Dermis microvascular lymphatic vessel endothelial cell (primary cell): ENCODE measurements around the gene CCNJL. TPM values are rescaled to one million over a fixed set of nuclear protein-coding genes. Genes with fewer than 3 reads are reported as not detected.
"Not testable (repeated sequence)": the region's sequence is repeated elsewhere in the genome, so short reads cannot be mapped to it uniquely, and the experiment has no call there.

Source experiments
- DNase-seq, 2 donors: peaks; one replicate each; pipeline versions ENCODE4 v3.0.0 to v3.0.0-alpha.2; 2010; ENCODE audit warnings: low read depth in 2 of 2
- total RNA-seq: library from RNA; depleted of rRNA; stranded (reverse); fragments of >200 nt; gene quantifications from 2 replicates; pipeline ENCODE4 v1.2.1, GENCODE V29; 2014

CCNJL gene, protein sequence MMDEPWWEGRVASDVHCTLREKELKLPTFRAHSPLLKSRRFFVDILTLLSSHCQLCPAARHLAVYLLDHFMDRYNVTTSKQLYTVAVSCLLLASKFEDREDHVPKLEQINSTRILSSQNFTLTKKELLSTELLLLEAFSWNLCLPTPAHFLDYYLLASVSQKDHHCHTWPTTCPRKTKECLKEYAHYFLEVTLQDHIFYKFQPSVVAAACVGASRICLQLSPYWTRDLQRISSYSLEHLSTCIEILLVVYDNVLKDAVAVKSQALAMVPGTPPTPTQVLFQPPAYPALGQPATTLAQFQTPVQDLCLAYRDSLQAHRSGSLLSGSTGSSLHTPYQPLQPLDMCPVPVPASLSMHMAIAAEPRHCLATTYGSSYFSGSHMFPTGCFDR
- total RNA-seq = 4.0 and 8.5 TPM in 2 replicates

DNA sequence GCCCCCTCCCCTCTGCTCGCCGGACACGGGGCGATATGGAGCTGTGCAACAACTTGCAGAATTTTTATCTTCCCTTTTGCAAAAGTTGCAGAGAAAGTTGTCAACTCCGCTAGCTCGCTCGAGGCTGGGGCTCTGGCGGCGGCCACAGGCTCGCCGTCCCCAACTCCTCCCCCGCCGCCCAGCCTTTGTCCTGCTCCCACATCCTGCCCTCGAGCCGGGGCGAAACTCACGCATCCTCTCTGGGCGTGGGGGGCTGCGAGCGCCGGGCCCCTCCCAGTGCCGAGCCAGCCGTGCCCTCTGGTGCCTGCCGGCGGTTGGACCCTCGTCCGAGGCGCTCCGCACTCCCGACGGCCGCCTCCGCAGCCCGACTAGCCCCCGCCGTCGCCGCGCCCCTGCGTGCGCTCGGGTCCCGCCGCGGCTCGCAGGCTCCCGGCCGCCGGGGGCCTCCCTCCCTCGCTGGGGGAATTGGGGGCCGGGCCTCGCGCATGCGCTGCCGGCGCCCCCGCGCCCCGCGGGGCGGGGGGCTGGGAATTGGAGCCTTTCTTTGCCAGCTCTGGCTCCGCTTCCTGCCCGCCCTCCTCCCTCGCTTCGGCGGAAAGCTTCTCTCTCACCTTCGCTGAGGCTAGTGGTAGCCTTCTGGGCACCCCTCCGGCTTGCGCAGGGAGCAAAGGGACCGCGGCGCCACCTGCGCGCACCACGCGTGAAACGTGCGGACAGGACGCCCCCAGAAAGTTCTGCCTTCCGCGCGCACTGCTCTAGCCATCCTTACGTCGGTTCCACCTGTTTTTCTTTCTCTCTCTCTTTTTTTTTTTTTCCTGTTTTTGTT, at the start of gene CCNJL:
Gene CCNJL, minus strand, starts transcription at position 431 of the 826 bp plus-strand sequence. CDS start 641 bp downstream, outside the sequence.
- DNase-seq = peak in 1 of 2 donors; percentile 69

DNA sequence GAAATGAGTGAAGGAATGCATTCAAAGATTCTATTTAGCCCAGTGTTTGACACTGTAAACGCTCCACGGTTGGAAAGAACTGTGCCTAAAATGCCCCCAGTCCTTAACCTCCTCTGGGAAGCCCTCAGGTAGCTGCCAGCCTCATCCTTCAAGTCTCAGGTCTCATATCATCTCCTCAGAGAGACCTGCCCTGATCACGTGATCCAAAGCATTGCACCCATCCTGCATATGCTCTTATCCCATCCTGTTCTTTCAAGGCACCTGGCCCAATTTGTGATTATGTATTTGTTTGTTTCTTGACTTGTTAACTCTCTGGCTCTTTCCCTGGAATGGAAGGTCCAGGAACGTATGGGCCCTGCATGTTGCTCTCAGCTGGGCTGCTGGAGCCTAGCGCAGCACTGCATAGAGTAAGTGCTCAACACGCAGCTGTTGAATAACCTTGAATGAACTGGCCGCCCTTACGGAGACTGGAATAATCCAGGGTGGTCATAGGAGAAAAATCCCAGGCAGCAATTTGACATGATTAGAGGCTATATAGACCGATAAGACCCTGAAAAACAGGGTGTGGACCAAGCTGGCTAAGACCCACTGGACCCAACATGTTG, 49.4 kb upstream of the CCNJL start:
- DNase-seq = no peak

DNA sequence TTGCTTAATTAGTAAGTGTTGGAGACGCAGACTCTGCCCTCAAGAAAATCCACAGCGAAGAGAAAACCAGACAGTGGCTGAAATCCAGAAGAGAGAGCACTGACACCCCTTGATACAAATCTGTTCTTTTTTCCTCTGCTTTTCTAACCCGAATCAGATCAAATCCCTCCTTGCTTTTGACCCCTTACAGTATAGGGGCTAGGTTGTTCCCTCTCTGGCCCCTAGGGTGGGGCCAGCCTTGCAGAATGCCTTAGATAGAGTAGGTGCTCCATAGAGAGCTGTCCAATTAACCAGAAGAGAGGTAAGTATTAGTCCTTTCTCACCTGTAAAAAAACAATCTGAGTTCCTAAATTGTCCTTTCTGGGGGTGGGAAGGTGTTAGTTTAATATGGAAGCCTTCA, 47.9 kb upstream of the CCNJL start:
- no peak for DNase-seq

DNA sequence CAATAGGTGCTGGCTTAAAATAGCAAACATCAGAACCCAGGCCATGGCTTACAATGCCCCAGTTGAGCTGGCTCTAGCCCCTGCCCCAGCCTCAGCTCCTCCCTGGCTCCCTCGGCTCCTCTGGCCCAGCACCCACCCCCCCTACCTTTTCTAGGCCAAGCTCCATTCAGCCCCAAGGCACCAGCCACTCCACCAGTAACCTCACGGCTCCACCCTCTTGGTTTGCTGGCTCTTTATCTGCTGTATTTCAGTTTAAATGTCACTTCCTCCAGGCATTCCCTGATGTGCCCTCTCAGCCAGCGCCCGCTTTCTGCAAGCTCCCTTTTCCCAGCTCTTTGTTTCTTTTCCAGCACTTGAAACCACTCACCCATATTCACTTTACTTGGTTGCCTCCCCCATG, 47.5 kb upstream of the CCNJL start:
- DNase-seq = no peak

DNA sequence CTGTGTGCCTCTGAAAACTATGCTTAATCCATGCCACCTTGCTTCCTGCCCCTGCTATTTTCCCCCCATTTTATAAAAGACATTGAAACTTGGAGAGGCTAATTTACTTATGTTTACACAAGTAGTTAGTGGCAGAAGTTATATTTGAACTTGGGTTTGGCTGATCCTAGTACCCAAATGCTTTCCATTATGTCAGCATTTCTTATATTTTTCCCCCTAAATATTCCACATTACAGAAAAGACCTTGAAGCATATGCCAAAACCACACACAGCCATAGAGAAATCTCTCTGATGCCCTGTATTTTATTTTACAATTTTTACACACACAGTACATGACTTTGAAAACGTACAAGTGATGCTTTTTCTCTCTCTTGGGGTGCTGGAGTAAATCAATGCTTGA, 46.9 kb upstream of the CCNJL start:
- DNase-seq = no peak

DNA sequence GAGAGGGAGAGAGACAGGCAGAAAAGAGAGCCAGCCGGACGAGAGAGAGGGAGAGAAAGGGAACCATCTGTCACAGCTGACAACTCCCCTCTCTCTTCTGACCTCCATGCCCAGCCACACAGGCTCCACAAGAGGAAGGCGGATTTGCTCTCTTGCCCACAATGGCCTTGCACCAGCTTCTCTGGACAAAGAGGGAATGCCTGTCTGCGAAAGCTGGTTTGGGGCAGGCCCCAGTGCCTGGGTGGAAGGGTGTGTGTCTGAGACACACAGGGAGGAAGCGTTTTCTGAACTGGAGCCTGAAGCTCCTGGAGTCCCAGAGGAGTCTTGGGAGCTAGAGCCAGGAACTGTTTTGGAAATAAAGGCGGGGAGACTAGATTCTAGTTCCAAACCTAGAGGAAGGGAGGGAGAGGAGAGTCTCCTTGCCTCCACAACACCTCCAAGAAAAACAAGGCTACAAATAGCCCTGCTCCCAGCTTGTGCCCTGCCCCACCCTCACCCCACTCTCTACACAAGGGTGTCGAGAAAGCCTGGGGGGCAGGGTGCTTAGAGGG, 45.6 kb upstream of the CCNJL start:
- DNase-seq = no peak

DNA sequence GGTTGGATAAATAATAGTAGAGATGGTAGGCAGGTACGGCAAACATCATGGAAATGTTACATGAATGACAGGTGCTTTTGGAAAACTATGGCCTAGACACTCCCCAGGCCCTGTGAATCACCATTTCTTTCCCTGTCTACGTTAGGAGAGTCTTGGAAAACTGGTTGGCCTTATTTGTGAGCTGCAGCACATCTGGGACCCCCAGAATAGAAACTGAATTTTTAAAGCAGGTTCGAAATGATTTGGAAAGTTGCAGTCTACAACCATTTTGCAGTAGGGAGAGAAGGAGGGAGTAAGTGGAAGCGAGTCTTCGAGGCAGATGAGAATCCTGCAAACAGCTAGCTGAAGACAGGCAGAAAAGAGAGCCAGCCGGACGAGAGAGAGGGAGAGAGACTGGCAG, 45.0 kb upstream of the CCNJL start:
- DNase-seq = no peak

DNA sequence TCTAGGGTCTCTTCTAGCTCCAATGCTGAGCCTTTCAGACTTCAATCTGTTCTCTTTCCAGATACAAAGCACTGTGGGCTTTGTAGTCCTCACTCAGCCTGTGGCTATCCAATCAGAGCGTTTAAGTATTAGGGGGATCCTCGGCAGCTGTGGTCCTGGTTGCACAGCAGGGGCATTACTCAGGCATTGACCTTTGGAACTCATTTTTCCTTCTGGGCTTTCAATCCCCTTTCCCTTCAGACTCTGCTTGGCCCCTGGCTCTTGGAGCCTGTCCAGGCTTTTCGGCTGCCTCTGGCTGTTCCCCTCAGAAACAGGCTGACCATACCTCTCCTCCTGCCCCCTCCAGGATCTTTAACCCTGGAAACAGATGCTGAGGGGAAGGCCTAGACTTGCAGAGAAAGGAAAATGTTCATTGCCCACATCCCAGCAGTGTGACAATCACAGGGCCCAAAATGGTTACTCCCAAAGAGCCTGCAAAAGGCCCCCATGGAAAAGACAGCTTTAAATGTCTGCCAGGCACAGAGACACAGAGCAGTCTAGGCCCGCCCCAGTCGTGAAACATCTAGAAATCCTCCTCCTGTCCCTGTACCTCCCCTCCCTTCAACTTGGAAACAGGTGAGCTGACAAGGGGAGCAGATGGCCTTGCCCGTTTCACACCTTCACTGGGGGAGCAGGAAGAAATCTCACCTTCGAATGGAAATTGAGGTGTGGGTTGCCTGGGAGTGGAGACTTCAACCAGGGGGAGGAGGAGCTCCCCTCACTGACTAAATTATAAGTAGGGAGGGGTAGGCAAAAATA, 44.4 kb upstream of the CCNJL start:
- DNase-seq = no peak

DNA sequence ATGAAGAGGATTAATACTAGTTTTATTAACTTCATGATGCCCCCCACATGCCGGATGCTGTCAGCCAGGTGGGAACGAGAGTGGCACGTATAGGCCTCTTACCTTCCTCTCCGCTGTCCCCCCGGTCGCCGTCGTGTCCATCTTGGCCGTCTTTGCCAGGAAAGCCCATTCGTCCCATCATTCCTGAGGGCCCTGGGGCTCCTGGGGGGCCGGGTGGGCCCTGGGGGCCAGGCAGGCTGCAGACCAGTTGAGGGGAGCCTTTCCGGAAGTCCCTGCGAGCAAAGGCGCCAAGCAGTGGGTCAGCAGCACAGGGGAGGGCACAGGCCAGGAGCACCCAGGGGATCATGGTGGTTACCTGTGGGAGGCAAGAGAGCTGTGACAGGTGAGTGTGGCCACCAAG, 42.3 kb upstream of the CCNJL start:
- DNase-seq = no peak

DNA sequence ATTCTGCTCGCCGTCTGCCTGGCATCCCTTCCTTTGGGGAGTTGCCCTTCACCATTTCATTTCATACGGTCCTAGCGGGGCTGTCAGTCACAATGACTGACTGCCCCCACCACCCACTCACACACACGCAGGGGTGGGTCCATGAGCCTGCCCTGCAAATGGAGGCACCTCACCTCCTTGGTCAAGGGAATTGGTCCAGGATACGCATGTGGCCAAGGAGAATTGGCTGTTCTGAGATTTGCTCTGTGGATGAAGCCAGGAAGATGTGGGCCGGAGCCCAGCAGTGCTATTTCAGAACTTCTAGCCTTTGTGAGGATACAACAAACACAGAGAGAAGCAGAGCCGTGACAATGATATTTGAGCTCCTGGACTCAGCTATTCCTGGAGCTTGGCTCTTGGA, 41.0 kb upstream of the CCNJL start:
- DNase-seq = no peak

DNA sequence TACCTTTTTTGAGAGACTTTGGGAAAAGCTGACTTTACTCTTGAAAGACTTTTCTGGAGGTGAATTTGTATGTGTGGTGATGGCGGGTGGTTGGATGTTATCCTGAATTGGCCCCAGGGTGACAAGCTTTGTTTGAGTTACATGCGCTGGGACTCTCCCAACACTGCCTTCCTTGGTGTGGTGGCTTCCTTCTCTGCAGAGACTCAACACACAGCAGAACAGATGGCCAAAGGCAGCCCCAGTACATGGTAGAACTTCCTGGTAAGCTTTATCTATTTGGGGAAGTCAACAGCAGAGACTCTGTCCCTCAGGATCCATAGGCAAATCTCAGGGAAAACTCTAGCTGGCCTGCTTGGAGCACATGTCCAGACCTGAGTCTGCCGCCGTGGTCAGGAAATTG, 39.9 kb upstream of the CCNJL start:
- DNase-seq = no peak

DNA sequence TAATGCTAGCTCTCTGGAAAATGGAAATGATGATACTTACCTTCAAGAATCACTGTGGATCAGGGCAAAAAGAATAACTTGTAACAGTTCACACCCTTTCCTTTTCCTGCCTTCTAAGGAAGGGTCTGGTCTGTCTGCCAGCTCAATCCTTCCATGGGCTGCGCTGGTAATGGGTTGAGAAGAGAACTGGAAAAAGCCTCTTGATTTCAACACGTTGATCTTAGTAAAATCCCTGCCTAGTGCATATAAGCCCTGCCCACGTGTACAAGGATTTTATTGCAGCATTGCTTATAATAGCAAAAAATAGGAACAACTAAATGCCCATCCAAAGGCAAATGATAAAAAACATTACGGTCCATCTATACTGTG, 37.6 kb upstream of the CCNJL start:
- no peak for DNase-seq

DNA sequence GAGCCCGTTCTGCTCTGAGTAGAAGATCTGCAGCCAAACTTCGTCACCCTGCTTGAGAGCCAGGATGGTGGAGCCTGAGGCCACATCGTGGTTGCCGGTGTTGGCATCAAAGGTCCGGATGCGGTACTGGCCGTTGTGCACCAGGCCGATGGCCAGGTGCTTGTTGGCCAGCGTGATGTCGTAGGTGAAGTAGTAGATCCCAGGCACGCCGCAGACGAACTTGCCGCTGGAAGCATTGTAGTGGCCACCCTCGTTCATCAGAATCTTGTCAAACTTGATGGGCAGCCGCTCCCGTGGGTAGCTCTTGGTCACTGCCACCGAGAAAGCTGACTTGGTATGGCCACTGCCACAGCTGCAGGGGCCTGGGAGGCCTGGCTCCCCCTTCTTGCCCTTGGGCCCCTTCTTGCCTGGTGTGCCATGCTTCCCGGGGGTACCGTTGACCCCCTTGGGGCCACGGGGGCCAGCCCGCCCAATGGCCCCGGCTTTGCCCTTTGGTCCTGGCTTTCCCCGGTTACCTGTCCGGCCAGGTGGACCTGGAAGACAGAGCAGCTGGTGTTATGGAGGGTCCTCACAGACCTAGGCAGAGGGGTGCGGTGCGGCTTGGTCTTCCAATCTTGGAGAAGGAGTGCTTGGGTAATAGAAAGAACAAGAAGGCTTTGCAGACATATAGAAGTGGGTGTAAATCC, 37.0 kb upstream of the CCNJL start:
- no peak for DNase-seq

DNA sequence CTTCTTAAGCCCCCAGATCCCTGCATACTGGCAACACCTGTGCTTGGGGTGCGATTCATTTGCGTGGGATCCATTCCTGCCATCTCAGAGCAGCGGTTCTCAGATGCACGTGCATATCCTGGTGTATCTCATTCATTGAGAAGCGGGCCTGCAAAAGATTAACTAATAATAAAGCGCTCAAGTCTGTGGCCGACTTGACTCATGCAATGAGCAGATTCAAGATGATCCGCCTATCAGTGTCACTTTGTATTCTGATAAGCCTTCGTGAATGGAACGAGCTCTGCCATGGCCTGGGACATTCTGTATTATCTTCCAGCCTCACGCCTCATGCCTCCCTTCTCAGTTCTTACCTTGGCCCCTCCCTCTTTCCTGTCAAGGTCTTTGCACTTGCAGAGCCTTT, 35.7 kb upstream of the CCNJL start:
- no peak for DNase-seq

DNA sequence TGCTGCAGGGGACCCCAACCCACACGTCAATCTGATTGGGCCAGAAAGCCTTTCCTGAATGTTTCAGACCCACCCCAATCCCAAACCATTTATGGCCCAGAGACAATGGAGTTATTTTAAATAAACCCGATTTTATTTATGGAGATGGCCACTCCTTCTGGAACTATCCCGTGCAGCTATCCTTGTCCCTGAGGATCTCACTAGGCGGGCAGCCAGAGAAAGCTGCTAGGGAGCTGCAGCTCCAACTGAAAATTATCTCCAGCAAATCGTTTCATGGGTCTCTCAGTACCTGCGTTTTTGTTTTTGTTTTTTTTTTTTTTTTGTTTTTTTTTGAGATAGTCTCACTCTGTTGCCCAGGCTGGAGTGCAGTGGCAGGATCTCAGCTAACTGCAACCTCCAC, 35.1 kb upstream of the CCNJL start:
- DNase-seq = no peak

DNA sequence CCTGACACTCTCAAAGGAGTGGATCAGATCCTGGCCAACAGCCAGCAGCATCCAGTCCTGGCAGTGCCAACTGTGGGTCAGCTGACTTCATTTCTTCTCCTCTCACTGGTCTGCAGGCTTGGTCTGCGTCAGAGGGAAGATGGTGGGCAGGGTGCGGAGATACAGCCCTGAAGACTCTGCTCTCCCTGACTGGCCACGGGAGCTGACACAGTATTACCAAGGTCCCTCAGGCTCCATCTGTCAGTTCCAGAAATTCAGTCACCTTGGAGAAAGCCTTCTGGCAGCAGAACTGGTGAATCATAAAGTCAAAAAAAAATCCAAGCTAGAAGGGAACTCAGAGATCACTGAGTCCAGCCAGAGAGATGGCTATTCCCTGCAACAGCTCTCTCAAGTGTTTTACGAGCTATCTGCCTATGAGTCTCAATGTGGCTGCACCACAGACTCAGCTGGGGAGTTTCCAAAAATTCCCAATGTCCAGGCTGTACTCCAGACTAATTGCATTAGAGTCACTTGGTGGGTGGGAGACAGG, 30.1 kb upstream of the CCNJL start:
- no peak for DNase-seq

DNA sequence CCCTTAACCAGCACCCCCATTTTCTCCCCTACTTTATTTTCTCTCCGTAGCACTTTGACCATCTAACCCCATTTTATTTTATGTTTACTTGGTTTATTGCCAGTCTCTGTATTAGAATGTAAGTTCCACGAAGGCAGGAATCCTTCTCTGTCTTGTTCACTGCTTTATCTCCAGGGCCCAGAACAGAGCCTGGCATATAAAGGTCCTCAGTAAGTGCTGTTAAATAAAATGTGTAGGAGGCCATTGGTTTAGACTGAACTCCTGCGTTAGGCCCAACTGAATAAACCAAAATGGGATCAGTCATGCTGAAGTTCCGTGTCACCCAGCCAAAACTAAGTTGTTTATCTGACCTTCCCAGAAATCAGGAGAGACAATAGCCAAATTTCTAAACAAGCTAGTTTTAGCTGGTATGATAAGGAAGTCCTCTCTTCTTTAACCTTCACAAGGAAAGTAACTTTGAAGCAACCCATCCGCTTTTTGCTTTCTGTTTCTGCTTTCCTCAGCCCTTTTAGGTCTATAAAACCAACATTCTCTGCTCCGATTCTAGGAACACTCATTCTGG, 29.0 kb upstream of the CCNJL start:
- DNase-seq = no peak

DNA sequence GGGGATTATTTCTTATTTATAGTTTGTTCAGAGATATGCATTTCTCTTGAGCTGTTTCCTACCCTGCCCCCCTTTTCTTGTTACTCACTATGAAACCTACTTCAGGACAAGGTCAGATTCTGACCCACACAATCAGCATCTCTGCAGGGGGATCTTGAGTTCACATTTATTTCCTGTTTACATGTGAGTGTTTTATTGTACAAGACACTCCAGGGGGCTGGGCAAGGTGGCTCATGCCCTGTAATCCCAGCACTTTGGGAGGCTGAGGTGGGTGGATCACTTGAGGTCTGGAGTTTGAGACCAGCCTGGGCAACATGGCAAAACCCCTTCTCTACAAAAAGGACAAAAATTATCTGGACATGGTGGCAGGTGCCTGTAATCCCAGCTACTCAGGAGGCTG, 28.1 kb upstream of the CCNJL start:
- not testable (repeated sequence) for DNase-seq

DNA sequence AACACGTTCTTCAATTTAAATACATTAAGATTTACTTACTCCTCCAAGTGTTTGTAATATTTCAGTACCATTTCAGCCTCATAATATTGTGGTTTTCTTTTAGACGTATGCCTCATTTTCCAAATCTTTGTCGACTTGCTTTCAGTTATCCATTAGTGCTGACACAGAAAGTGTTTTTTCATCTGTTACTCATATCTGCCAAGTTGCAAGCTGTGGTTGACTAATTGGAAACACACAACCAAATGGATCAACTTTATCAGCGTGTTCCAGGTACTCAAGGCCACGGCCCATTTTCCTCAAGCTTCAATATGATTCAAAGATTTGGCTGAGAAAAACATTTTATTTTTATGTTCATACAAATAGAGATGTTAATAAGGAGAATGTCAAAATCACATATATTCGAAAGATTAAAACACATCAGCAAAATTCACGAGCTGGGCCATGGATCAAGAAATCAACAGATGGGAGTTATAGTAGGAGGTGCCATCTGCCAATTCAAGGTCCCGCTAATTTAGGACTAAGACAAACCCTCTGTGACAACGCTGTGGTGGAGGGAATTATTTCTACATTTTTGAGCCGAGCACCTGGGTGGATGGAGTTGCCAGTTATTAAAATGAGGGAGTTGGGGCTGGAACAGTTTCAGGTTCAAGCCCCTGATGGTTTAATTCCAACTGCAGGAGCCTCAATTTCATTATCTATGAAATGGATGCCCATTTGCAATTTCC, 27.2 kb upstream of the CCNJL start:
- DNase-seq = no peak

DNA sequence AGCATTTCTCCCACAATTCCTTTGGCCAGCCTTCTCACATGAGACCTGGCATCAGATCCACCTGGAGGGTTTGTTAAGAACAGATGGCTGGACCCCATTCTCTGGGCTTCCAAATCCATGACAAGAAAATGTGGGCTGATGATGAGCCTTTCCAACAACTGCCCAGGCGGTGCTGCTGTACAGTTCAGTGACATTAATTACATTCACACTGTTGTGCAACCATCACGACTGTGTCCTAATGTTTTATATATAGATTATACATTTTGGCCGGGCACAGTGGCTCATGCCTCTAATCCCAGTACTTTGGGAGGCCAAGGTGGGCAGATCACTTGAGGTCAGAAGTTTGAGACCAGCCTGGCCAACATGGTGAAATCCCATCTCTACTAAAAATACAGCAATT, 22.4 kb upstream of the CCNJL start:
- DNase-seq = not testable (repeated sequence)
